Right lobe of liver (tissue), 4 donors: ENCODE measurements around the gene LIN54.

ENCODE experiments used
- POLR2A ChIP-seq: fragments of 450-650 bp; IDR thresholded peaks from one replicate; pipeline ENCODE4 v1.6.1; 2017; ENCODE audit warnings: antibody characterized with exemption, mild to moderate bottlenecking
- TF ChIP-seq, protein P1 (sequence below), 4 donors: fragments of 200-600 bp in 3 of 4; fragments of 450-650 bp in 1 of 4; IDR thresholded peaks; one replicate each; pipeline versions ENCODE4 v1.5.1 to v1.8.0; 2016 to 2022; ENCODE audit warnings: antibody characterized with exemption in 4 of 4, mild to moderate bottlenecking in 2 of 4
- donor health status: DM: no; HTN: no; CAD: no.
- donor health status: DM: no; HTN: no; CAD: no.
- donor health status: DM: no; HTN: yes; CAD: no.

DNA sequence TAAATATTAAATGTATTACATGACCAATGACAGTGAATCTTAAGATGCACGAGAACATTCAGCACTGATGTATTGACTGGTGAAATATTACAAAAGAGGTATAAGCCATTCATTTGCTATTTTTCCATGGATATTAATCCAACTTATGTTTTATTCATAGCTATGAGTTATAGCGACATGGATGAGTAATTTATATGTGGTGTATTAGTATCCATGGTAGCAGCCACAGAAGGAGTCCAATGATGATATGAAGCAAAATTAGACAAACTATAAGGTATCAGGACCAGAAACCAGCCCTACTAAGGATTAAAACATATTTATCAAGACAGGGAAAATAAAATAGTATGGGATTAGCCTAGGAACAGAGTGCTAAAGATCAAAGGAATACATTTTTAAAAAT is 59.4 kb downstream of the LIN54 start:
- TF ChIP-seq, protein P1, sequence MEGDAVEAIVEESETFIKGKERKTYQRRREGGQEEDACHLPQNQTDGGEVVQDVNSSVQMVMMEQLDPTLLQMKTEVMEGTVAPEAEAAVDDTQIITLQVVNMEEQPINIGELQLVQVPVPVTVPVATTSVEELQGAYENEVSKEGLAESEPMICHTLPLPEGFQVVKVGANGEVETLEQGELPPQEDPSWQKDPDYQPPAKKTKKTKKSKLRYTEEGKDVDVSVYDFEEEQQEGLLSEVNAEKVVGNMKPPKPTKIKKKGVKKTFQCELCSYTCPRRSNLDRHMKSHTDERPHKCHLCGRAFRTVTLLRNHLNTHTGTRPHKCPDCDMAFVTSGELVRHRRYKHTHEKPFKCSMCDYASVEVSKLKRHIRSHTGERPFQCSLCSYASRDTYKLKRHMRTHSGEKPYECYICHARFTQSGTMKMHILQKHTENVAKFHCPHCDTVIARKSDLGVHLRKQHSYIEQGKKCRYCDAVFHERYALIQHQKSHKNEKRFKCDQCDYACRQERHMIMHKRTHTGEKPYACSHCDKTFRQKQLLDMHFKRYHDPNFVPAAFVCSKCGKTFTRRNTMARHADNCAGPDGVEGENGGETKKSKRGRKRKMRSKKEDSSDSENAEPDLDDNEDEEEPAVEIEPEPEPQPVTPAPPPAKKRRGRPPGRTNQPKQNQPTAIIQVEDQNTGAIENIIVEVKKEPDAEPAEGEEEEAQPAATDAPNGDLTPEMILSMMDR (IDR thresholded peaks at IDR 0.05), result no peak
- no peak for TF ChIP-seq POLR2A
